Sciatic nerve (tissue), 2 donors: ENCODE measurements around the gene NEK10. TPM values are rescaled to one million over a fixed set of nuclear protein-coding genes. Genes with fewer than 3 reads are reported as not detected.
"Not testable (repeated sequence)": the region's sequence is repeated elsewhere in the genome, so short reads cannot be mapped to it uniquely, and the experiment has no call there.

Experiments
- ATAC-seq: fragments of 200-7000 bp; cut with Tn5 transposase; one replicate; pipeline ENCODE4 v1.9.1; 2020; ENCODE audit warnings: mild to moderate bottlenecking, moderate library complexity
- DNase-seq: peaks from one replicate; pipeline ENCODE4 v3.0.0-alpha.2; 2020; ENCODE audit warnings: low spot score
- intact Hi-C: fragments of 100-400 bp; cut with DNase I; formaldehyde crosslinking; loops from one replicate; pipeline ENCODE4 v1.14.2; 2022
- total RNA-seq: library from RNA; stranded (reverse); fragmentation: NEBNext Ultra II Directional; extraction: Animal tissue kit (Norgen Biotek cat#: 25700); gene quantifications from one replicate; pipeline ENCODE4 v1.2.1, GENCODE V29; 2021
- donor health status: DM: no; HTN: no; CAD: no.
- donor health status: DM: no; HTN: no; CAD: no.

NEK10 gene
- 1.9 TPM for total RNA-seq

- ATAC-seq (peak; percentile 99), DNase-seq (peak; percentile 94)
- intact Hi-C loops = no loop called here
Measured at GRCh38 chr3:27368831-27369607, at the start of gene NEK10. Gene NEK10, minus strand, starts transcription at chr3:27369383. Its CDS starts 16,501 bp downstream, at chr3:27352882.

DNA sequence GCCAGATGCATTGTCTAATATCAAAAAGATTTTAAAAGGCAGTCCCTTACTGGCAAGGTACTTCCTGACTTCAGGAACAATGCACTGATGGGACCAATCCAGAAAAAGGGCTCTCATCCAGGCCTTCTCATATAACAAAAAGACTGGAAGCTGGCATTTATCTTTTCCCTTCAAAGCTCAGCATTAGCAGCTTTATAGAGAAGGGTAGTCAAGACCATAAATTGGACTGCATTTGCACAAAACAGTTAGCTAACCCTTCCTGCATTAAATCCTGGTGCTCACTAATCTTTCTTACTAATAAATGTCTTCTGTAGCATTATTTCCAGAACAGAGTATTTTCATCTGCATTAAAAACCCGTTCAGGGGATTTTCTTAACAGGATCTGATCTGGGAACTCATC is 46.0 kb upstream of the NEK10 start:
- no peak for DNase-seq
- intact Hi-C loops = no loop called here
- ATAC-seq = no peak

DNA sequence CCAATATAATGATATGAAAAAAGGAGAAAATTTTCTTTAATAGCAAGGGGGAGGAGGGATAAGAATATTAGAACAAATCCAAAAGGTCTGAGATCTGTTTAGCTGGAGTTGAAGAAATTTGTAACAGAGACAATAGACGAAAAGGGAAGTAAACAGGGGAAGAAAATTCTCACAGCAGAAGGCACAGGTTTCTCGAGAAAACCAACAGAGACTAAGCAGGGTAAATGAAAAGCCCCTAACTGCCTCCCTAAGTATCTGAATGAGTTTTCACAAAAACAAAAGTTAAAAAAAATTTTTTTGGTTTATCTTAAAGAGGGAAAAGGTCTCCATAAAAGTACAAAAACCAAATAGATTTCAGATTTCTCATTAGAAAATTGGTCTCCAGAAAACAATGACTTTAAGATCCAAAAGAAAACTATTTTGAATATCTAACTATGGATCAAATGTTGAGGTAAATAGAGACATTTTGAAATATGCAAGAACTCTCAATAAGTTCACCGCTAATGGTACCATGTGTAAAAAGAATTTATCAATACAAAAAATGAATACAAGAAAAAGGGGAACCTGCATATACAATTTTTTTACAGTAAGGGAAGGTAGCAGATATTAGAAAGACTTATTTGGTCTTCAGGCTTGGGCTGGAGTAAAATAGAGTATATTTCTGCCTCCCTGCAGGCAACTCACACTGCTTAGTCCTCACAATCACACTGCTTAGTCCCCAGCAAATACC is 23.9 kb upstream of the NEK10 start:
- no peak for ATAC-seq
- intact Hi-C loops = no loop called here

GRCh38 chr3:27392414-27392813 is 23.2 kb upstream of the NEK10 start:
- intact Hi-C loops, ATAC-seq, DNase-seq: not testable (repeated sequence)

More for the DNA sequence above, 23.9 kb upstream of the NEK10 start:
- no peak for DNase-seq

GRCh38 chr3:27391796-27392195 is 22.6 kb upstream of the NEK10 start:
- ATAC-seq (no peak), DNase-seq (no peak)
- intact Hi-C loops = no loop called here

DNA sequence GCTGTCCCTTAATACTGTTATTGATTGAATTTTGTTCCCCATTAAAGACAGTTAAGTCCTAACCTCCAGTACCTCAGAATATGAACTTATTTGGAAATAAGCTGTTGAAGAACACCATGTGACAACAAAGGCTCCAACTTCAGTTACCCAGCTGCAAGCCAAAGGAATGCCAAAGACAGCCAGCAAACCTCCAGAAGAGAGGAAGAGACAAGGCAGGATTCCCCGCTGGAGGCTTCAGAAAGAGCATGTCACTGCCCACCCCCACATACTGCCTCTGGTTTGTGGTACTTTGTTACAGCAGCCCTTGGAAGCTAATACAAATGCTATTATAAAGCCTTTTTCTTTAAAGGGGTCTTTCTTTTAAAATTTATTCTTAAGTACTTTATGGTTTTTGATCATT is 18.4 kb upstream of the NEK10 start:
- no peak for ATAC-seq
- DNase-seq = no peak
- intact Hi-C loops = no loop called here

- DNase-seq = no peak
- no peak for ATAC-seq
- intact Hi-C loops = no loop called here
Measured at GRCh38 chr3:27385504-27385903, 16.3 kb upstream of the NEK10 start.

DNA sequence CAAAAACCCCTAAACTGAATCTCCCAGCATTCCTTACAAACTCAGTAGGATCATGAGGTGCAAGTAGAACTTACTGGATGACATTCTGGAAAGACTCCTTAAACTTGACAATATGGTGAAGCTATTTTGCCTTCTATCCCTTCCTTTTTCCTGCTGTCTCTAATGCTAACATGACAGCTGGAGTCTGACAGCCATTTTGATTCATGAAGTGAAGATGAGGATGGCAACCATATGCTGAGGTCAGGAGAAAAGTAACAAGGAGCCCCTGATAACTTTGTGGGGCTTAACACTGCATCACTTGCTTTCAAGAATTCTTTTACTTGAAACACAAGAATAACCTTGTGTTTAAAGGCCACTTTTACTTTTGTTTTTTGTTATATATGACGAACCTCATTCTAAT is 15.0 kb upstream of the NEK10 start:
- no peak for ATAC-seq
- intact Hi-C loops = no loop called here
- no peak for DNase-seq

- no peak for ATAC-seq
Measured at GRCh38 chr3:27380433-27381357, 11.5 kb upstream of the NEK10 start.

GRCh38 chr3:27378331-27378730 is 9.1 kb upstream of the NEK10 start:
- intact Hi-C loops = no loop called here
- no peak for ATAC-seq
- no peak for DNase-seq

More at GRCh38 chr3:27380433-27381357, 11.5 kb upstream of the NEK10 start:
- intact Hi-C loops = no loop called here
- no peak for DNase-seq

- no peak for ATAC-seq
- no peak for DNase-seq
- intact Hi-C loops = no loop called here
Measured at GRCh38 chr3:27376109-27376772, 7.1 kb upstream of the NEK10 start.

GRCh38 chr3:27366062-27366591 is 3.1 kb downstream of the NEK10 start:
- DNase-seq (no peak), ATAC-seq (no peak)
- intact Hi-C loops = no loop called here

- ATAC-seq = no peak
- DNase-seq = no peak
- intact Hi-C loops = no loop called here
Measured at GRCh38 chr3:27360113-27361078, 8.8 kb downstream of the NEK10 start.

- ATAC-seq (no peak), DNase-seq (no peak)
- intact Hi-C loops = no loop called here
Measured at GRCh38 chr3:27358372-27358771, 10.8 kb downstream of the NEK10 start.

DNA sequence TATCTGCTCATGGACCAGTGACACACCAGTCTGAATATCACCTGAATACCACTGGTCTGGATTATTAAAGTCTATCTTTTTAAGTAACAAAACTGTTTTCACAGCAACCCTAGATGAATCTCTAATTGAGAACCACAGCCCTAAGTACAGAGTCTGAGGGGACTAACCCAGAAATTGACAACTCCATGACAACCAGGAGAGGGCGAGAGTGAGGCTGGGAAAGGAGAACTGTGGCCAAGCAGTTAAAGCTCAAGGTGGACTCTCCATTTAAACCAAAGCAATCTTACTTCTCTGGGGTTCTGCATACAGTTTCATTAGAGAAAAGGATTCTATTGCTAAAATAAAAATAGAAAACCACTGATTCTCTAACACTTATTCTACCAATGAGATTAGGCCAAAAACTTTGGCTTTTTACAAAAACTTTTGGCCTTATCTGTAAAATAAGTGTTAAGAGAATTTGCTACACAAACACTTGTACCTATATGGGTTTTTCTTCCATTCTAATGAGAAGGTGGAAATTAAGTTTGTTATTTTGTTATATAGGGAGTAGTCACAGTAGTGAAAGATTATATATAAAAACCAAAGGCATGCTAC is 11.4 kb downstream of the NEK10 start:
- DNase-seq = no peak
- ATAC-seq = peak; percentile 70
- intact Hi-C loops = no loop called here

DNA sequence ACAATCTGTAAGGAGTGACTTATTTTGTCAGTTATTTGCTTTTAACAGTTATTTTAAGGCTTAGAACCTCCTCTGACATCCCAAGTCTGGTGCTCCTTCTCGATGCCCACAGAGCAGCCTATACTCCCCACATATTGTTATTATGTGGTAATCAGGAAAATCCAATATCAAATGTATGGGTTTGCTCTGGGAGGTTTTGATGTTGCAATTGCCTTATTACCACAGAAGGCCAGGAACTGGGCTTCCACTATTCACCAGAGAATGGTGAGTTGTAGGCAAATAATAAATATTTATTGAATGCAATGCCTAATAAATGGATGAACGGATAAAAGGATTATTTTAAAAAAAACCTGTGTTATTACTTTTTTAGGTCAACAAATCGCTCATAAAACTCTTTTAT is 12.2 kb downstream of the NEK10 start:
- no peak for DNase-seq
- ATAC-seq = no peak
- intact Hi-C loops = no loop called here

DNA sequence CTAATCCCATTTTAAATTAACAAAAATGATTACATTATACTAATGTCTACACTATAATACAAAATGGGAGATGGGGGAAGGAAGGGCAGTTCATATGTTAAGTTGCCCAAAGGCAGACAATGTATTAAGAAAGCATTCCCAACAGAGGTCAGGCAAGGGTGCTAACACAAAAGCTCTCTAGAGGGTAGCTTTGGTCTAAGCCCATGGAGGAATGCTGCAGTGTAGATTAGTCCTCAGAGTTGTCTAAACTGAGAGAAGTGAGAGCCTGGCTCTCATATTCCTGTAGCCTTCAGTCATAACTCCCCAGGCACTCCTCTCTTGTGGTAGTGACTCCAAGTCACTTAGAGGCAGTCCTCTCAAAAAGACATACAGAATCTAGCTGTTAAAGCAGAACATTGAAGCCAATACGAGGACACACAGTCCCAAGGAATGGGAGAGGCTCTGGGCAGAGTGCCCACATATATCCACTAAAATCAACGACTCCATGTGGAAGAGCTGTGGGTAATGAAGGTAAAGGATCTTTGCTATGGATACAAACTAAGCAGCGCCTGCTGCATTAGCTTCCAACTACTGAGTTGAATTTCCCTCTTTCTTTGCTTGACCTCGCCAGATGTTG is 14.5 kb downstream of the NEK10 start:
- ATAC-seq (no peak), DNase-seq (no peak)
- intact Hi-C loops = no loop called here
